Stimulated activated CD8-positive, alpha-beta memory T cell treated with anti-CD3 and anti-CD28 coated beads, Interleukin-2, amount 100 ng/mL, for 1 hour (primary cell): ENCODE results near the gene DEK.

ENCODE experiments used
- DNase-seq, 2 donors: peaks; one replicate each; pipeline ENCODE4 v3.0.0-alpha.2; 2020; ENCODE audit warnings: low read depth in 2 of 2

DEK gene

DNA sequence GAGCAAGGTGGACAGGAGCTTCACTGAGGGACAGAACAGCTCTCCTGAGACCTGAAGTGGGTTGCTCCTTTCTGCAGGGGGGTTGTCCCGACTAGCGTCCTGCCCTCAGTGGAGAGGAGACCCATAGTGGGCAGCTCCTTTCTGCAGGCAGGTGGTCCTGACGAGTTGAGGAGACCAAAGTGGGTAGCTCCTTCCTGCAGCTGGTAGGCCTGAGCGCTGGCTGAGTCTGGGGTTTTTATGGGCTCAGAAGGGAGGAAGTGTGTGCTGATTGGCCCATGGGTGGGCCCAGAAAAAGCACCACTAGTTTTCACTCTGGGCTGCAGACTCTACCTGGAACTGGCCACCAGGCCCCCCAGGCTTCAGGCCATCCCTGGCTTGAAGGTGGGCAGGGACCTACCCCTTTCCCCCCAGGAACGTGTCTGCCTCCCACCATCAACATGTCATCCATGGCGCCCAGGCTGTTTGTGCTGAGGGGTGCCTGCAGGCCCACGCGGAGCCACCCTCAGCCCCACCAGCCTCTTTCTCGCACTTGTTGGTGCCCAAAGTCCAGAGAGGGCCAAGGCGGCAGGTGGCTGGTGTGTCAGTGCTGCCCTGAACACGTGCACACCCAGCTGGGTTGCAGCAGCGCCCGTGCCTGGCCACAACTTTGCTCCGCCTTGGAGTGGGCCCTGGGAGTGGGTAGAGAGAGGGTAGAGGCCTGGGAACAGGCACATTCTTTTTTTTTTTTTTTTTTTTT is 1.6 kb upstream of the DEK start:
- DNase-seq = no peak

DNA sequence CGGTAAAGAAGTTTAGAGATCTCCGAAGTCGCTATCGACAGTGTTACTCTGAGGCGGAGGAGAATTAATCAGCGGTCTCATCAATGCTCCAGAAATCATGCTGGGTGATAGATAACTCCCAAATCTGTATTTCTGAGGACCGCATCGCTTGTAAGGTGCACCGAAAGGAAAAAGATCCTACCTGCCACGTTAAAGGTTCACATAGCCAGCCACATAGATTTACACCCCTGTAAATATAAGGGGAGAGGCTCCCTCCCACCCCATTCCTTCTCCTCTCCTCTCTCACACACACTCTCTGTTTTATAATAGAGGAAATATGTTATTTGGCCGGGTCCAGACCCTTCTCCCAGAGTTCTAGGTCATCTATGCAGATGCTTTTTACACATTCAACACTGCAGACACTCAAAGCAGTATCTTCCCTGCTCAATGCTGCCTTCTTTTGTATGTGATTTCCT is 620 bp upstream of the DEK start:
- DNase-seq = no peak

DNA sequence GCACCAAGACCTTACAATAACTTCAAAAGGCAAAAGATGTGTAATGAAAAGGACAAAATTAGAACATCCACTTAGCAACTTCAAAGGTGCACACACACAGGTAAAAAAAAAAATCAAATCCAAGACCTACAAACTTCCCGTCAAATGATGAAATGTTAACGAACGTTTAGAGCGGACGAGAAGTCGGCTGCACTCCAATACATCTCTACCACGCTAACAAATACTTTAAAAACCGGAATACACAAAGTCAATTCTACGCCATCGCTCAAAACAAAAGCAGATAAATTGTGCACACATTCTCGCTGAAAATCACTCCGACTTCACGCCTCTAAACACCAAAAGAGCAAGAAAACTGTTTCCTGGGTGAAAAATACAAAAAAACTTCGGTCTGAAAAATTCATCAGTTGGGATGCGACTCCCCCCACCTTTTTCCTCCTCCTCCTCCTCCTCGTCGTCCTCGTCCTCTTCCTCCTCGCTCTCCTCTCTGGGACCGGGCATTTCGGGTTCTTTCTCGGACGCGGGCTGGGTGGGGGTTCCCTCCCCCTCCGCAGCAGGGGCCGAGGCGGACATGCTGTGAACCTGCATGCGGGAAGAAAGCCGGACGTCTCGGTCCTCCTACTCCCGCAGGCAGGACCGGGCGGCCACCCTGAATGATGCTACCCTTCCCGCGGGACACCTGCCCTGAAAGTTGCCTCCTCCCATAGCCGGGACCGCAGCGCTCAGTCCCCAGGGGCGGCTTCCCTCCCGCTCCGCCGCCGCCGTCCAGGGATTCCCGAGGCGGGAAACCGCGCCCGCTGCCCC is 712 bp downstream of the DEK start:
- DNase-seq = no peak

DNA sequence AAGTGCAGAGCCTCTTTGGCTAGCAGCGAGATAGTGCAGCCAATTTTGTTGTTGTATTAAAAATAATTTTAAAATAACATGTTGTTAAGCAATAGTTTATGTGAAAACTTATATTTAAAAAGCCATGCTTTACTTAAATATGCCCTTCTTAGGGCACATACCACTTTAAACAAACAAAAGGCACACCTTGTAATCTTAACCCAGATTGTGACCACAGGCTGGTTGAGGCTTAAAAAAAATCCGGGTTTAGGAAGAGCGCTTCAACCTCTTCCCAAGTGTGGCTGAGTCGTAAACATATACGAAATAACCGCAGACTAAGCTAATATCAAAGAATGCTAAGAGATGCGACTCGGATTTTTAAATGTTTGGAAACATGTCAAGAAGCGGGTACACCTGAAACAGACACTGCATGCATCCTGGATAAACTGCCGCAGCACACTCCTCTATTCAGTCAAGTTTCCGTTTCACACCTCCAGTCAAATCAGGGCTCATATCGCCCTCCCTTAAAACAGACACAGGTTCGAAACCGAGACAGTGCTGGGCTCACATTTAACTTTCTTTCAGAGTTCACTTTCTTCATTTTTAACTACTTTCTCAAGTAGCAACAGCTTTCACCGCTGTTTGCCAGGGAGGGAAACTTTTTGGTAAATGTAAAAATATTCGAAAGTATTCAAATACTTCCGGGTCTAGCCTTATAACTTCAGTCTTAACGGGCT is 1.5 kb downstream of the DEK start:
- DNase-seq = no peak

DNA sequence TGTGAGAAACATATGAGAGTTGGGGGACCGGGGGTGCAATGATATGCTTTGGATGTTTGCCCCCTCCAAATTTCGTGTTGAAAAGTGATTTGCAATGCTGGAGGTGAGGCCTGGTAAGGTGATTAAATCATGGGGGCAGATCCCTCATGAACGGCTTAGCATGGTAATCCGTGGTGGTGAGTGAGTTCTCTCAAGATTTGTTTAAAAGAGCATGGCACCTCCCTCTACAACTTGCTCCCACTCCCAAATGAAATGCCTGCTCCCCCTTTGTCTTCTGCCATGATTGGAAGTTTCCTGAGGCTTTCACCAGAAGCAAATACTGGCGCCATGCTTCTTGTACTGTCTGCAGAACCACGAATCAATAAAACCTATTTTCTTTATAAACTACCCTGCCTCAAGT is 2.5 kb downstream of the DEK start:
- no peak for DNase-seq

DNA sequence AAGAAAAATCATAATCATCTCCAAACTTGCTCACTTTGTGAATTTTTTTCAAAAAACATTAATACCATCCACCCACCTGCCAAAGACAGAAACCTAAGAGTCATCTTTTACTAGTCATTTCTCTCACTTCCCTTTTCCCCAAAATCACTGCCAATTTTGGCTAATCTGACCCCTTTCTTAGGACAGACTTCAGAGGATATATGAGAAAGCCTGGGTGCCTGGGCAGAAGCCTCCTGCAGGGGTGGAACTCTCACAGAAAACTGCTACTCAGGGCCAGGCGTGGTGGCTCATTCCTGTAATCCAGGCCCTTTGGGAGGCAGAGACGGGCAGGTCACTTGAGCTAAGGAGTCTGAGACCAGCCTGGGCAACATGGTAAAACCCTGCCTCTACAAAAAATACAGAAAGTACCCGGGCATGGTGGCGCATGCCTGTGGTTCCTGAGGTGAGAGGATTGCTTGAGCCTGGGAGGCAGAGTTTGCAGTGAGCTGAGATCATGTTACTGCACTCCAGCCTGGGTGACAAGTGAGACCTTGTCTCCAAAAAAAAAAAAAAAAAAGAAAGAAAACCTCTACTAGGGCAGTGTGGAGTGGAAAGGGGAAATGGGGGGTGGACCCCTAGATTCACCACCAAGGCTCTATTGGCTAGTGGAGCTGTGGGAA is 3.8 kb downstream of the DEK start:
- no peak for DNase-seq

DNA sequence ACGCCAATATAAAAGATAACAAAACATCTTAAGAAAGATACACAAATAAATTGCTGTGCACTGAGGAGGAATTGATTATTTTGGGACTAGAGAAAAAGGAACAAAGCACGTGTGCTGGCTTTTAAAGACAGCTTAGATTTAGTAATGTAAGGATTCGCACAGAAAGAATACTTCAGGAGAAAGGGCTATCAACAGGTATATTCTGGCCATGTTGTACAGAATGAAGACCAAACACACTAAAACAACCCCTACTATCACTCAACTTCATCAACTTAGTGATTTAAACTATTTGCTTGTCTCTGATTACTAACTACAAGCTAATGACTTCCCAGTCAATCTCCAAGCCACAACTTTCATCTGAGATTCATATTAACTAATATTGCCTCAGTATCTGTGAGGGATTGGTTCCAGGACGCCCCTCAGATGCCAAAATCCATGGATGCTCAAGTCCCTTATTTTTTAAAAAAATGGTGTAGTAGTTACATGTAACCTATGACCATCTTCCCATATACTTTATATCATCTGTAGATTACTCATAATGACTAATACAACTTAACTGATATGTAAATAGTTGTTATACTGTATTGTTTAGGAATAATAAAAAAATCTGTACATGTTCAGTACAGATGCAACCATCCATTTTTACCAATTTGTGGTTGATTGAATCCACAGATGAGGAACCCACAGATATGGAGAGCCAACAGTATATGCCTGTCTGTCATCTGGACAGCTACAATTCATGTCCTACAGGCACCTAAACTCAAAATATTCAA is 4.5 kb downstream of the DEK start:
- no peak for DNase-seq

DNA sequence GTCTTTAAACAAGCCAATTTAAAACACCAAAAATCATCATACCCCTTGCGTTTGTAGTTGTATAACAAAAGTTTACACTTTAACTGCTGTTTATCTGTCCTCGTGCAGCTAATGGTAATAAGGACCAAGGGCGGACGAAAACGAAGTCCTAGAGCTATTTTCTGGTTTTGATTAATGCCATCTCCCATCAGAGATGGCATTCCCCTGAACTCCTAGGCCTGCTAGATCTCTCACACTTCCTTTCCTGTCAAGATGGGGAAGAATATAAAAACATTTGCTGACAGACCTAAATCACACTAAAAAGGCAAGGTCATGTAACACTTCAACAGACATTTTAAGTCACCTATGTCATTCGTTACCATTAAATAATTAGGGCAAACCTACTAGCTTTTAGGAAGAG is 9.5 kb downstream of the DEK start:
- no peak for DNase-seq

DNA sequence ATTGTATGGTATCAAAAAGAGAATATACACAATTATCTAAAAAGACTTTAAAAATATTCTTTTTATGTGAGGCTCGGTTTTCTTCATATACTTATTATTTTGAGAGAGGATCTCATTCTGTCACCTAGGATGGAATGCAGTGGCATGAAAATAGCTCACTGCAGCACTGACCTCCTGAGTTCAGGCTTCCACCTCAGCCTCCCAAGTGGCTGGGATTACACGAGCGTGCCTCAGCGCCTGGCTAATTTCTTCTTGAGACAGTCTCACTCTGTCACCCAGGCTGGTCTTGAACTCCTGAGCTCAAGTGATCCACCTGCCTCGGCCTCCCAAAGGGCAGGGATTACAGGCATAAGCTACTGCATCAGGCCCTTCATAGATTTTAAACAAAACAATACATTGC is 10.7 kb downstream of the DEK start:
- no peak for DNase-seq

DNA sequence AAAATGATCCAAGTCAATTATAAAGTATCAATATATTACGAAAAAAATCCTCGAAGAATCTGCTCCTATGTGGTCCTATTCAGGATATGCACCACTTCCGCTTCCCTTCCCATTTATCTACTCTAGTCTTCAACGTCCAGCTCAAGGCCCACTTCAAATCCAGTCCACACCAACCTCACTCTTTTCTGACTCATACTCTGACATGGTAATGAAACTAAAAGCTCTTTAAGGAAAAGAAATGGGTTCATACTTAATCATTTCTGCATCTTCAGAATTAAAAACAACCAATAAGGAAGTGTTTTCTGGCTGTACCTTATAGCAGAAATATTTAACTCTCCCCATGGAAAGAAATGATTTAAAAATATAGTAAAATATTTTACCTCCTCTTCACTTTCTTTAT is 15.1 kb downstream of the DEK start:
- no peak for DNase-seq

DNA sequence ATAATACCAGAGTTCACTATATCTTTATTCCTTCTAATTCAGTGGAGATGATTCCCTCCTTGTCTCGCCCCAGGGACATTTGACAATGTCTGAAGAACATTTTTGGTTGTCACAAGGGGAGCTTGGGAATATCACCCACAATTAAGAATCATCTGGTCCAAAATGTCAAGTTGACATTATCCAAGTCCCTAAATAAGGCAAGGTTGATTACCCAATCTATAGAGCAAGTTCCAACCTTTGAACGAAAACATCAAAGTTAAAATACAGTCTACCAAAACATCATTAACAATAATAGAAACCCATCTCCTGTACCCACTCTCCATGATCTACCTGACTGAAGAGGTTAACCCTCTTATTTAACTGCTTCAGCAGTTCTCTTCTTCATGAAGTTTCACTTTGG is 15.6 kb downstream of the DEK start:
- no peak for DNase-seq

DNA sequence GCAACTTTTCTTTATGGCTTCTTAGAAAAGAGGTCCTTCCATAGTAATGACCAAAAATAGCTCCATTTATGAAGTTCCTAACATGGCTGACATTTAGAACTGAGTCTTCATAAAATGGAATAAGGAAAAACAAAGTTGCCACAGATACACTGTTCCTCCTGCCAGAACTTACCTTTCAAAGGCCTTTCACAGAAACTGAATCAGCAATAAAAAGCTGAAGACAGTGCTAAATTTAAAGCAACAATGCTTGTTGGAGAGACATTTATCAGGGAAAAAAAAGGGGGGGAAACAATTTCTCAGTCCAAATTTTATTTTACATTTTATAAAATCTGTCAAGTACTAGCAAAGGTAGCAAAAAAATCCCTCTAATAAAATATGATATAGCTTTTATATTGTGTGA is 17.3 kb downstream of the DEK start:
- no peak for DNase-seq

DNA sequence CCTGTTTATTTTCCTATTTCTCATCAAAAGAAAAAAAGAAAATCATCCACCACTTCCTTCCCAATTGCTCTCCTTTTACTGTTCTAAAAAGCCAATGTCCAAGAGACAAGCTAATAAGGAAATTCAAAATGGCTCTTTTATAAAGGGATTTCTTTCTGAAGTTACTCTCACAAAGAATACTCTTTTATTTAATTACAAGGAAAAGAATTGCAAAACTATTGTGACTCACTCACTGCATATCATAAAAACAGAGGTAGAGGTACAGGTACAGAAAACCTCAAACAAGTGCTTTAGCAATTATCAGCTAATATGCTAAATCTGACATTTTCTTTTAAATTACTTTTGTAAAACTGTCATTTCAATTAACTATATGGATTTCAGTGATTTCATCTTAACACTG is 18.1 kb downstream of the DEK start:
- no peak for DNase-seq

DNA sequence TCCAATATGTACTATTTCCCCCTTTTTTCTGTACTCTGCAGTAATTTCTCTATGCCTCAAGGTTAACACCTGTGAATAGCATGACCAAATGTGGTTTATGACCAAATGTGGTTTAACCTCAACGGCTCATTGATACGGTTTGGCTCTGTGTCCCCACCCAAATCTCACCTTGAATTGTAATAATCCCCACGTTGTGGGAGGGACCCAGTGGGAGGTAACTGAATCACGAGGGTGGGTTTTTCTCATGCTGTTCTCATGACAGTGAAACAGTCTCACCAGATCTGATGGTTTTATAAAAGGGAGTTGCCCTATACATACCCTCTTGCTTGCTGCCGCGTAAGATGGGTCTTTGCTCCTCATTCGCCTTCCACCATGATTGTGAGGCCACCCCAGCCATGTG is 18.7 kb downstream of the DEK start:
- DNase-seq = no peak

DNA sequence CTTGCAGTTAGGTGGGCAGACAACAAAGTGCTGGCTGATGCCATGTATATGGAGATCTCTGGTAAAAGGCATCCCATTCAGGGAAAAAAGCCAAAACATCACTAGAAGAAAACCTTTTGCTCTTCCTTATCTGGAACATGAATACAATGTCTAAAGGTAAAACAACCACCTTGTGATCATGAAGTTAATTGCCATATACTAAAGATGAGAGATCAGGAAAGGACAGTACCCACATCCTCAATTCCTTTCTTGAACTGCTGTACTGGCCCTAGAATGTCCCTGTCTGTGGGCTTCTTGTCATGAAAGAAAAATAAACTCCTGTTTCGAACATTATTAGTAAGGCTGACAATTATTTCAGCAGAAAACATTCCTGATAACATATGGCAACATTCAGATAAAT is 19.3 kb downstream of the DEK start:
- no peak for DNase-seq

DNA sequence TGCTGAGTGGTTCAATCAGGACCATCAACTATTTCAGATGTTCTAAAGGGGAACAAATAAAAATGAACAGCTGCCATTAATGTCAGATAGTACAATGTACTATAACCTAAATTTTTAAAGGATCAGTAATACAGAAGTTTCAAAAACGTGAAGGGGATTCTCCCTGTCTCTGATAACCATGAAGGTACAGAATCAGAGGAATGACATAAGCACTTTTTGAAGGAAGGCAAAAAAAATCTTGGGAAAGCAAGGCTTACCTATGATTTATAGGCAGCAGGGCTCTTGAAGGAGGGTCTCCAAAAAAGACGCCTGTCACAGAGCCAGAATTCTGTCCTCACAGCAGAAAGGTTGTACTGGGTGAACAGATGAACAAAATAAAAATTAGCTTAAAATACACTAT is 20.1 kb downstream of the DEK start:
- DNase-seq = no peak

DNA sequence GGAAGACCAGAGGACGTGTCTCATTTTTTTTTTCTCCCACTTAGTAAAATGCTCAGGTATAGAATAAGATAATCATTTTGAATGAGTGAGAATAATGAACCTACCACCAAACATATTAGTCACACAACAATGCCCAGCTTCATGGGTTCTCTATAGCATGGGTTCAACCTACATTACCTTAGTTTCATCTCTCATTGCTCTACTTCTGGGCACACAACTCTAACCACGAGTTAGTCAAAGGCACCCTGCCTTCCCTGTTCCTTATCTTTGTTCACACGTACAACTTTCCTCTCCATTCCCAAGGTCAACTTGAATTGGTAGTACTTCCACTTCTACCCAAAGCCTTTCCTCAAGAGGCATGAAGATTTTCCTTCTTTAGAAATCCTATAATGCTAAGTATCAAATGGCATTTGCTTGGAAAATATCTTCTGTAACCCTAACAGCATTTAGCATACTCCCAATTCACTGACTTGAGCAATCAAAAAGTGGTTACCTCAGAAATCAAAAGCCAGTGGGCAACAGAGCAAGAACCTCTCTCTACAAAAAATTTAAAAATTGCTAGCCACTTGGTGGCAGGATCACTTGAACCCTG is 20.9 kb downstream of the DEK start:
- no peak for DNase-seq

DNA sequence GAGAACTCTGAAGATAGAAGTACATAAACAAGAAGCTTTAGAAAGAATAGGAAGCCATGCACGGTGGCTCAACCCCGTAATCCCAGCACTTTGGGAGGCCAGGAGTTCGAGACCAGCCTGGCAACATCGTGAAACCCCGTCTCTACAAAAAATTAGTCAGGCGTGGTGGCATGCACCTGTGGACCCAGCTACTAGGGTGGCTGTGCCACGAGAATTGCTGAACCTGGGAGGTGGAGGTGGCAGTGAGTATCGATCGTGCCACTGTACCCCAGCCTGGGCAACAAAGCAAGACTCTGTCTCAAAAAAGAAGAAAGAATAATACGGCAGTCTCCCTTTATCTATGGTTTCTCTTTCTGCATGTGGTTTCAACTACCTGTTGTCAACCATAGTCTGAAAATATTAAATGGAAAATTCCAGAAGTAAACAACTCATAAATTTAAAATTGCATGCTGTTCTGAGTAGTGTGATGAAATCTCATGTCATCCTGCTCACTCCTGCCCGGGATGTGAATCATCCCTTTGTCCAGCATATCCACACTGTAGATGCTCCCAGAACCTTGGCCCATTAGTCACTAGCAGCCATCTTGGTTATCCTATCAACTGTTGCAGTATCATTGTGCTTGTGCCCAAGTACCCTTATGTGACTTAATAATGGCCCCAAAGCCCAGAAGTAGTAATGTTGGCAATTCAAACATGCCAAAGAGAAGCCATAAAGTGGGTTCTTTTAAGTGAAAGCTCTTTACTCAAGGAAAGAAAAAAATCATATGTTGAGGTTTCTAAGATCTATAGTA is 22.1 kb downstream of the DEK start:
- no peak for DNase-seq

DNA sequence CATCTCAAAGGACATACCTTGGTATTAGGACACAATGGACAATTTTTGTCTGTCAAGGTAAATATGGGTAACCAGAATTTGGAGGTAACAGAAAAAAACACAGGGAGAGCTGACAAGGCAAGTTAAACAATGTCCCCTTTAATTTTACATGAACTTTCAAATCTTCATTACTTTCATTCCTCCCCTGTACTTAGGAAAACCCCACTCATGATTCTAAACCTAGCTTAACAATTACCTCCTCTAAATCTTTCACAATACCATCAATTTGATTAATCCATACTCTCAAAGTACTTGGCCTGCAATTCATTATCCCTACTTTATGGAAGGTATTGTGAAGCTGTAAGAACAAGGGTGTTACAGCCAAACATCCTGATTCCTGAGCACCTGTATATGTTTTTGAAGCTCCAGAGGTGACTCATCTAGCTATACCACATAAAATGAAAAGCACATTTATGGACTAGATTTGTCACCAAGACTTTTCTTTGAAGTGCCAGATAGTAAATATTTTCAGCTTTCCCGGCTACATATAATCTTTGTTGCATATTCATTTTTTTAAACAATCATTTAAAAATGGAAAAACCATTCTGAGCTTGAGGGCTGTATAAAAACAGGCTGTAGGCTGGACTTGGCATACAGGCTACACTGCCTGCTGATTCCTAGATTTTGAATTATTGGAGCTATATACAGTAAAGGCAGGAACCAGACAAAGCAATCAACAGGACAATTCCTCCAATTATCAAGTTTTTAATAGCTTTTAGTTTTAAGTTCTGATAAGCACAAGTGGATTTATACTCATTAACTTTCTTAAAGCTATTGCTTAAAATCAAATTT is 22.9 kb downstream of the DEK start:
- no peak for DNase-seq
